Fibroblast of lung (primary cell): ENCODE data around the gene MKLN1. TPM values are rescaled to one million over a fixed set of nuclear protein-coding genes. Genes with fewer than 3 reads are reported as not detected.
A peak's percentile ranks its signal among the peaks of the same experiment; 100 is the strongest.

Source experiments
- DNase-seq, 2 donors: peaks; one replicate each; pipeline versions ENCODE4 v3.0.0 to v3.0.0-alpha.2; 2010; ENCODE audit warnings: low read depth in 2 of 2
- H2AFZ ChIP-seq: 2 replicates; pipeline ENCODE4 v1.5.1; 2012; ENCODE audit warnings: low read length, control low read depth, inconsistent platforms
- H3K27ac ChIP-seq: 2 replicates; pipeline ENCODE4 v1.5.1; 2011; ENCODE audit warnings: low read length, control low read depth; ENCODE audit not compliant: insufficient read depth
- H3K27me3 ChIP-seq: 2 replicates; pipeline ENCODE4 v1.5.1; 2011; ENCODE audit warnings: mild to moderate bottlenecking, low read length; ENCODE audit not compliant: control insufficient read depth, insufficient read depth
- H3K36me3 ChIP-seq: 2 replicates; pipeline ENCODE4 v1.5.1; 2011; ENCODE audit warnings: low read length; ENCODE audit not compliant: control insufficient read depth, insufficient read depth
- H3K4me1 ChIP-seq: 2 replicates; pipeline ENCODE4 v1.5.1; 2011; ENCODE audit warnings: low read length; ENCODE audit not compliant: control insufficient read depth, insufficient read depth; ENCODE audit errors: extremely low read depth
- H3K4me2 ChIP-seq: 2 replicates; pipeline ENCODE4 v1.5.1; 2011; ENCODE audit warnings: low read length, control low read depth; ENCODE audit not compliant: insufficient read depth; ENCODE audit errors: extremely low read depth
- H3K4me3 ChIP-seq, 4 experiments: fragments of 200-600 bp in 1 of 4; sonication (generic) in 1 of 4; replicated peaks in 1 of 4; 2 replicates each; pipeline ENCODE4 v1.5.1; 2011 to 2016; ENCODE audit warnings: low read length in 4 of 4, low read depth in 3 of 4, mild to moderate bottlenecking in 3 of 4, control low read depth in 2 of 4, inconsistent platforms in 1 of 4, mixed read lengths in 1 of 4; ENCODE audit not compliant: insufficient read depth in 1 of 4; ENCODE audit errors: control extremely low read depth in 1 of 4
- H3K79me2 ChIP-seq: 2 replicates; pipeline ENCODE4 v1.5.1; 2012; ENCODE audit warnings: mild to moderate bottlenecking, low read length, inconsistent platforms; ENCODE audit not compliant: control insufficient read depth, insufficient read depth
- H3K9ac ChIP-seq: 2 replicates; pipeline ENCODE4 v1.5.1; 2011; ENCODE audit warnings: mild to moderate bottlenecking, low read length, control low read depth; ENCODE audit not compliant: insufficient read depth
- H3K9me3 ChIP-seq: 2 replicates; pipeline ENCODE4 v1.5.1; 2012; ENCODE audit warnings: low read depth, low read length; ENCODE audit not compliant: control insufficient read depth, insufficient read depth
- H4K20me1 ChIP-seq: 2 replicates; pipeline ENCODE4 v1.5.1; 2011; ENCODE audit warnings: low read length; ENCODE audit not compliant: control insufficient read depth, insufficient read depth; ENCODE audit errors: extremely low read depth
- CTCF ChIP-seq, 2 donors: IDR thresholded peaks in 1 of 2; conservative IDR thresholded peaks in 1 of 2; 1 replicate in 1 of 2; 2 replicates in 1 of 2; pipeline ENCODE4 v1.5.1; 2011 to 2012; ENCODE audit warnings: low read length in 2 of 2, control low read depth in 1 of 2, inconsistent platforms in 1 of 2, low read depth in 1 of 2, mild to moderate bottlenecking in 1 of 2
- EZH2 ChIP-seq: IDR thresholded peaks from 2 replicates; pipeline ENCODE4 v1.5.1; 2012; ENCODE audit warnings: low read length, control low read depth, mild to moderate bottlenecking; ENCODE audit errors: missing control alignments
- polyA plus RNA-seq, 2 donors: library from polyadenylated mRNA; depleted of rRNA in 1 of 2; stranded (reverse) in 1 of 2; unstranded in 1 of 2; fragments of >200 nt; gene quantifications; 2 replicates each; pipeline ENCODE4 v1.2.1, GENCODE V29; 2011 to 2012; ENCODE audit warnings: missing spikeins in 1 of 2
- total RNA-seq: library from RNA; depleted of rRNA; stranded (reverse); fragments of >200 nt; gene quantifications from 2 replicates; pipeline ENCODE4 v1.2.1, GENCODE V29; 2014

The MKLN1 gene
- total and polyA plus RNA-seq, 2 donors (not counting 1 experiment from before 2014, with no cell fraction given) = 33.9 to 46.4 TPM

GRCh38 chr7:131300078-131300477, 27.6 kb upstream of the MKLN1 start:
- TF ChIP-seq EZH2 (no peak), CTCF (conservative IDR thresholded peaks at IDR 0.05 in 1 of 2, IDR thresholded peaks at IDR 0.05 in 1 of 2; ENCODE audit: low read depth in 1 of 2, low read length in 2 of 2) (no peak)
- H3K4me1 ChIP-seq = no peaks in the 10 kb centered on the region
- no peak overlapping the region for H3K4me3 ChIP-seq
- no peaks in the 10 kb centered on the region for H3K27me3 ChIP-seq
- DNase-seq = no peak
- H4K20me1 ChIP-seq = no peaks in the 10 kb centered on the region
- H2AFZ ChIP-seq = no peak overlapping the region
- H3K9me3 ChIP-seq = no peaks in the 10 kb centered on the region
- H3K9ac ChIP-seq = no peak overlapping the region
- no peaks in the 10 kb centered on the region for H3K36me3 ChIP-seq
- H3K79me2 ChIP-seq = no peaks in the 10 kb centered on the region
- H3K4me2 ChIP-seq = no peak overlapping the region
- no peak overlapping the region for H3K27ac ChIP-seq

- TF ChIP-seq CTCF (conservative IDR thresholded peaks at IDR 0.05 in 1 of 2, IDR thresholded peaks at IDR 0.05 in 1 of 2; ENCODE audit: low read depth in 1 of 2, low read length in 2 of 2) (no peak), EZH2 (no peak)
- Histone ChIP-seq H3K27me3 (no peaks in the 10 kb centered on the region), H4K20me1 (no peaks in the 10 kb centered on the region), H3K4me1 (no peaks in the 10 kb centered on the region), H2AFZ (no peak overlapping the region), H3K27ac (no peak overlapping the region), H3K4me2 (no peak overlapping the region), H3K36me3 (no peaks in the 10 kb centered on the region), H3K79me2 (no peaks in the 10 kb centered on the region), H3K9ac (no peak overlapping the region), H3K4me3 (no peak overlapping the region), H3K9me3 (no peaks in the 10 kb centered on the region)
- peak; percentile 38 to 51 for DNase-seq
Measured at GRCh38 chr7:131300572-131301466, 26.9 kb upstream of the MKLN1 start.

- peak in 1 of 2 donors; percentile 6 for DNase-seq
- Histone ChIP-seq H3K4me1 (no peaks in the 10 kb centered on the region), H2AFZ (no peak overlapping the region), H3K36me3 (no peaks in the 10 kb centered on the region), H3K9me3 (no peaks in the 10 kb centered on the region), H3K27me3 (no peaks in the 10 kb centered on the region), H3K27ac (no peak overlapping the region), H3K79me2 (no peaks in the 10 kb centered on the region), H3K9ac (no peak overlapping the region), H4K20me1 (no peaks in the 10 kb centered on the region), H3K4me3 (no peak overlapping the region), H3K4me2 (no peak overlapping the region)
- TF ChIP-seq EZH2 (no peak), CTCF (conservative IDR thresholded peaks at IDR 0.05 in 1 of 2, IDR thresholded peaks at IDR 0.05 in 1 of 2; ENCODE audit: low read depth in 1 of 2, low read length in 2 of 2) (no peak)
Measured at GRCh38 chr7:131302446-131302845, 25.2 kb upstream of the MKLN1 start.
